ENCODE results near the gene PROC.

PROC gene

DNA sequence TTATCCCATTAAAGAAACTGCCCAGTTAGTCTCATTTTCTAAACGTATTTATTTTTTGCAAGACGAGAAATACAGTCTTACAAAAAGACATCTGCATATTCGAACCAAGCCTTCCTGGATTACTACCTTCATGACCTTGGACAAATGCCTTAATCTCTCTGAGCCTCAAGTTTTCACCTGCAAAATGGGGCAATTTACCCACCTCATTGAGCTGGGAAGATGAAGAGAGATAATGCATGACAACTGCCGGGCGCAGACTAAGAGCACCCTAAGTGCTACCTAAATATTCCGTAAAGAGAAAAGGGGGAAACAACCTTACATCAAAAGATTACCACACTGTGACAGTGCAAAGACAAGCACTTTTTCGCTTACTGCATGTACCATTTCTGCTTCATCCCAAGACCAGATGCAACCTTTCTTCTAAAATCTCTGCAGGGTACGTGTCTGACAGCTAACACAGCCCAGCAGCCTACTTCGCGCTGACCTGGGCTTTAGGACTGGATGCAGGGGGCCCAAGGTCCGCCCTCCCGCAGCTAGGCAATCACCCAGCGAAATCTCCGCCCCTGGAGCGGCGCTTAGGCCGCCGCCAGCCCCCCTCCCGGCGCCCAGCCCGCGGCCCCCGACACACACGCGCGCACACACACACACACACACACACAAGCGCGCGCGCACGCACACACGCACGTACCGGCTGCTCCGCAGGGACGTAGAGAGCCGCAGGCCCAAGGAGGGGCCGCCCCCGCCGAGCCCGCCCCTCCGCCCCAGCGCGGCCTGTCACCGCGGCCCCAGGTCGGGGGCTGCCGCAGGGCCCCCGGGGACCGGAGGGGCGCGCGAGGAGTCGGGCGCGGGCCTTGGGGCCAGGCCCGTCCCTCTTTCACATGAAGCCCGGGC lies 31.2 kb upstream of the PROC start:
- TF ChIP-seq CTCF (IDR thresholded peaks at IDR 0.05; ENCODE audit: borderline replicate concordance, control extremely low read depth, extremely low read depth, insufficient read depth, missing control alignments) = no peak
- in situ Hi-C loops (cut with MboI; ENCODE audit: low sequenced_read_pairs, unreplicated experiment) = no loop called here
- peak; percentile 88 for DNase-seq (ENCODE audit: low spot score)

DNA sequence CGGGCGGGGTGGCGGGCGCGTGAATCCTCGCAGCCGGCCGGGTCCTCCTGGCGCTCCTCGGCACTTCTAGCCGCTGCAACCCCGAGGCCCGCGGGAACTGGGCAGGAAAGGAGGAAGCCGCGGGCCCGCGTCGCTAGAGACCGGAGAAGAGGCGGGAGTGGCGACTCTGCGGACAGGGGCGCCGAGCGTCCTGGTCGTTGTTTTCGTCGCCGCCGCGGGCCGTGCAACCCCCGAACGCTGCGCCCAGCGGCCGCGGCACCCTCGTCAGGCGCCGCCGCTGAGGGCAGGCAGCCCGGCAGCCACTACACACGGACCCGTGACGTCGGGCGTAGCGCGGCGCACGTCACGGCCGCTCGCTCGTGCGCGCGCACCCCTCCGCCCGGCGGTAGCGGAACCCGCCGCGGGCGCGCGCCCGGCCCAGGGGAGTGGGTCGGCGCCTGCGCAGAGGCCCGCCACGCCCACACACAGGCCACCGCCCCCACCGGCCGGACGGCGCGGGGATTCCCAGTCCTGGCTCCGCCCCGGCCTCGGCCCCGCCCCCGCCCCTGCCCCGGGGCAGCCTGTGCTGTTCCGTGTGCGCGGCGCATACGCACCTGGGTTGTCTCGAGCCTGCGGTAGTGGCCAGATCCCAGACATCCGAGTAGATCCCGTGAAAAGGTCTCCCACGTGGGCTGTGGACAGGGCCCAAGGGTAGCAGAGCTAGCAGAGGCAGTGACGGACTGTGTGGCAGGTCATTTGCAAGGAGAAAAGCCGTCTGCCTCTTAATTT lies 30.4 kb upstream of the PROC start, which contains the start of gene MAP3K2:
Gene MAP3K2, minus strand, starts transcription at position 321 of the 768 bp plus-strand sequence. CDS start 44,846 bp downstream, outside the sequence.
- in situ Hi-C loops (cut with MboI; ENCODE audit: low sequenced_read_pairs, unreplicated experiment) = no loop called here
- TF ChIP-seq CTCF (IDR thresholded peaks at IDR 0.05; ENCODE audit: borderline replicate concordance, control extremely low read depth, extremely low read depth, insufficient read depth, missing control alignments) = no peak
- DNase-seq (ENCODE audit: low spot score) = peak; percentile 98

DNA sequence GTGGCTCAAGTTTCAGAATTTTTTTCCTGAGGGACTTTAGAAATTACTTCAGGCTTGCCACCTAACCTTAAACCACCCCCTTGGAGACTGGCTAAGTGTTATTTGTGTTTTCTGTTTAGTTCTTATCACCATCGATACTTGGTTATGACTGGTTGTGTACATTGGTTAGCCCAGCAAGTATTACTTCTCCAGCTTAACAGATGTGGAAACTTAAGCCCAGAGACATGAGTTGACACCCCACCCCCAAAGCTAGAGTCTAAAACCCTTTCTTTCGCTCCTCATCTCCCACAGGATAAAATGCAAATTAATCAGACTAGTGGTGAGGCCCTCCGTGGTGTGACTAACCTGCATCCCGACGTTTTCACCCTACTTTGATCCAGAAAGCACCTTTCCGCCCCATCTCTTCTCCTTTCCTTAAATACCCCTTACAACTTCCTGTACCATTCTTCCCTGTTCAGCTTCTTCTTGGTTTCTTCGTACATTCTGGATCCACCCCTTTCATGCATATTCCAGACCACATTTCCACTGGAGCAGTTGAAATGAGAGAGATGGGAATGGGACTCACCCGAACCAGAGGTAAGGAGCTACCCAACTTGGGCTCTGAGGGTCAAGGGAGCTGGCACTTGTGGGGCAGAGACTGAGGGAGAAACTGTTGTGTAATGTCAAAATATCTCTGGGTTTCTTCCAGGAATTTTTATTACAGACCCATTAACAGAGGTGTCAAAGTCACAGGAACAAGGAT lies 29.6 kb upstream of the PROC start:
- in situ Hi-C loops (cut with MboI; ENCODE audit: low sequenced_read_pairs, unreplicated experiment) = no loop called here
- no peak for DNase-seq (ENCODE audit: low spot score)
- no peak for TF ChIP-seq CTCF (IDR thresholded peaks at IDR 0.05; ENCODE audit: borderline replicate concordance, control extremely low read depth, extremely low read depth, insufficient read depth, missing control alignments)

- no peak for TF ChIP-seq CTCF (IDR thresholded peaks at IDR 0.05; ENCODE audit: borderline replicate concordance, control extremely low read depth, extremely low read depth, insufficient read depth, missing control alignments)
- in situ Hi-C loops (cut with MboI; ENCODE audit: low sequenced_read_pairs, unreplicated experiment) = no loop called here
- DNase-seq (ENCODE audit: low spot score) = no peak
These were observed 28.3 kb upstream of the PROC start for GRCh38 chr2:127389778-127390435.

DNA sequence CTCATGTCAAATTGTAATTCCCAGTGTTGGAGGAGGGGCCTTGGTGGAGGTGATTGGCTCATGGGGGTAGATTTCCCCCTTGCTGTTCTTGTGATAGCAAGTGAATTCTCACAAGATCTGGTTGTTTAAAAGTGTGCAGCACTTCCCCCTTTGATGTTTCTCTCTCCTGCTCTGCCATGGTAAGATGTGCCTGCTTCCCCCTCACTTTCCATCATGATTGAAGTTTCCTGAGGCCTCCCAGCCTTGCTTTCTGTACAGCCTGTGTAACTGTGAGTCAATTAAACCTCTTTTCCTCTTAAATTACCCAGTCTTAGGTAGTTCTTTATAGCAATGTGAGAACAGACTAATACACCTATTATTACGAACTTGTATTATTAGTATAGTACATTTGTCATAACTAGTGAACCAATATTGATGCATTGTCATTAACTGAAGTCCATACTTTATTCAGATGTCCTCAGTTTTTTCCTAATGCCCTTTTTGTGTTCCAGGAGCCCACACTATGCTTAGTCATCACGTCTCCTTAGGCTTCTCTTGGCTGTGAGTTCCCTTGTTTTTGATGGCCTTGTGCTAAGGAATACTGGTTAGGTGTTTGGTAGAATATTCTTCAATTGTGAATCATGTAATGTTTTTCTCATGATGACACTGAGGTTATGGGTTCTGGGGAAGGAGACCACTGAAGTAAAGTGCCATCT lies 25.9 kb upstream of the PROC start:
- in situ Hi-C loops (cut with MboI; ENCODE audit: low sequenced_read_pairs, unreplicated experiment) = no loop called here
- TF ChIP-seq CTCF (IDR thresholded peaks at IDR 0.05; ENCODE audit: borderline replicate concordance, control extremely low read depth, extremely low read depth, insufficient read depth, missing control alignments) = no peak
- no peak for DNase-seq (ENCODE audit: low spot score)

Data from GM13976 (cell line).